NCI-H146 (cell line): ENCODE results near the gene TTC28.

Experiments used
- DNase-seq: peaks from one replicate; lab custom pipeline; 2025; lab: John Stamatoyannopoulos, UW

TTC28 gene

GRCh38 chr22:28141614-28142013 lies 538.0 kb downstream of the TTC28 start:
- no peak for DNase-seq

- no peak for DNase-seq
These were observed 539.7 kb downstream of the TTC28 start for GRCh38 chr22:28139961-28140360.

GRCh38 chr22:28139516-28139915 lies 540.1 kb downstream of the TTC28 start:
- no peak for DNase-seq

GRCh38 chr22:28137036-28137435 lies 542.6 kb downstream of the TTC28 start:
- no peak for DNase-seq

- peak; percentile 20 for DNase-seq
These were observed 547.2 kb downstream of the TTC28 start for GRCh38 chr22:28132466-28132865.

GRCh38 chr22:28129319-28129962 lies 550.2 kb downstream of the TTC28 start:
- DNase-seq = no peak

- no peak for DNase-seq
These were observed 550.8 kb downstream of the TTC28 start for GRCh38 chr22:28128827-28129226.

- DNase-seq = no peak
These were observed 553.8 kb downstream of the TTC28 start for GRCh38 chr22:28125799-28126198.

GRCh38 chr22:28123989-28124766 lies 555.5 kb downstream of the TTC28 start:
- DNase-seq = no peak

- DNase-seq = no peak
These were observed 558.7 kb downstream of the TTC28 start for GRCh38 chr22:28120691-28121592.

- DNase-seq = no peak
These were observed 560.5 kb downstream of the TTC28 start for GRCh38 chr22:28118957-28119631.

GRCh38 chr22:28116219-28116673 lies 563.4 kb downstream of the TTC28 start:
- no peak for DNase-seq

- no peak for DNase-seq
These were observed 564.2 kb downstream of the TTC28 start for GRCh38 chr22:28115426-28115825.

- DNase-seq = peak; percentile 10
These were observed 567.0 kb downstream of the TTC28 start for GRCh38 chr22:28112548-28113043.

- DNase-seq = no peak
These were observed 567.5 kb downstream of the TTC28 start for GRCh38 chr22:28112190-28112544.

GRCh38 chr22:28111501-28112189 lies 568.0 kb downstream of the TTC28 start:
- DNase-seq = no peak

GRCh38 chr22:28108851-28109250 lies 570.8 kb downstream of the TTC28 start:
- DNase-seq = no peak

- no peak for DNase-seq
These were observed 573.0 kb downstream of the TTC28 start for GRCh38 chr22:28106617-28107016.

- DNase-seq = no peak
These were observed 573.7 kb downstream of the TTC28 start for GRCh38 chr22:28105988-28106387.

- DNase-seq = no peak
These were observed 574.2 kb downstream of the TTC28 start for GRCh38 chr22:28105413-28105812.

- DNase-seq = no peak
These were observed 576.0 kb downstream of the TTC28 start for GRCh38 chr22:28103596-28103995.
